ENCODE data around the gene LAMB1. TPM values are rescaled to one million over a fixed set of nuclear protein-coding genes. Genes with fewer than 3 reads are reported as not detected.
"Not testable (repeated sequence)": the region's sequence is repeated elsewhere in the genome, so short reads cannot be mapped to it uniquely, and the experiment has no call there.

Gene LAMB1
- total RNA-seq, 1 donor from 2014 or later, result not detected

DNA sequence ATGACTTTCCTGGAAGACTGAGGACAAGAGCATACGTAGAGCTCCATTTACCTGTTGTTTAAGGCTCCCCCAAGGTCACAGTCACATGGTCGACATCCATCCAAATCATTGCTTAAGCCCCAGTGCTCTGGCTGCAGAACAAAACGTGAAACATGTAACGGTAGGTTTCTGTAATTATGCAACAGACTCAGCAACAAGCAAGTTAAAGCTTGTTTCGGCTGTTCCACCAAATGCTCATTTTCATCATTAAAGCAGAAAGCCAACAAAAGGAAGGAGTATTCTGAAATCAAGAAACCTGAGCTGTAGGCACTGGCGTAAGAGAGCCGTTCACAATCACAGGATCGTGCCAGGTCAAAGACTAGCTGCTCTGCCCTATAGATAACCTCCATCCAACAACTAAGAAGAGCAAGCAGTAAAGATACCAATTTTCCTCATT lies 30.0 kb downstream of the LAMB1 start:
- intact Hi-C loops (cut with micrococcal nuclease), result no loop called here

- intact Hi-C loops (cut with micrococcal nuclease), result no loop called here
Measured at GRCh38 chr7:107972075-107972482, 30.9 kb downstream of the LAMB1 start.

- intact Hi-C loops (cut with micrococcal nuclease), result no loop called here
Measured at GRCh38 chr7:107971613-107972012, 31.3 kb downstream of the LAMB1 start.

DNA sequence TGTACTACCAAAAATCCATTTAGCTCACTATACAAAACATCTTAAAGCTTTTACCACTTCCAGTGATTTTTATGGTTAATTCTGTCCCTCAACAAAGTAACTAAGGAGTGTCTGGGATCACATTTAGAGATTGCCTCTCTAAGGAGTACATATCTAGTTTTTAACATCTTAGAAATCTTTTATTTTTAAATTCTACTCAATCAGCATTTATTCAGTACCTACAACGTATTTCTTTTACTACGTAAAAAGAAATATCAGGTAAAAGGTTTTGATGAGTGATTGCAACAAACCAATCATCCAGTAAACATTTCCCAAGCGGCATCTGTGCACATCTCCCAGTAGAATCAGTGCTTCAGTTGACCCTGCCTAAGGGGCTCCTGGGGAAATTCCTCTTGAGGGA lies 31.9 kb downstream of the LAMB1 start:
- intact Hi-C loops (cut with micrococcal nuclease), result no loop called here

GRCh38 chr7:107969856-107970255 lies 33.1 kb downstream of the LAMB1 start:
- intact Hi-C loops (cut with micrococcal nuclease), result no loop called here

GRCh38 chr7:107968449-107968848 lies 34.5 kb downstream of the LAMB1 start:
- intact Hi-C loops (cut with micrococcal nuclease), result no loop called here

GRCh38 chr7:107967420-107967819 lies 35.5 kb downstream of the LAMB1 start:
- intact Hi-C loops (cut with micrococcal nuclease), result no loop called here

DNA sequence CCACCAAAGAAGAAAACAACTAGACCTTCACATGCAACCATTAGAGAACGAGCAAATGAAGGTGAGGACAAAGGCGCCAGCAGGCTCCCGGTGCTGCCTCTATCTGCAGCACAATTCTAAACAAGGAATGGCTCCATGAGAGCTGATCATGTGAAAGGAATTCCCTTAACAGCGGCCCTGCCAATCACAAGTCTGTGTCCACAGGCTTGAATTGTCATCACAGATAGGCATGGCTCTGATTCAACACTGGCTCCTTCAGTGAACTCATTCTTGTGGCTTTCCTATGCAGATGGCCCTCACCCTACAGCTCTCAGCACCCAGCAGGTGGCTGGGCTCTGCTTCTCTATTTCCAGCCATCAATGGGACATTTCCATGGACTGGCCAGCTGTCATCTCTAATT lies 36.2 kb downstream of the LAMB1 start:
- intact Hi-C loops (cut with micrococcal nuclease), result no loop called here

DNA sequence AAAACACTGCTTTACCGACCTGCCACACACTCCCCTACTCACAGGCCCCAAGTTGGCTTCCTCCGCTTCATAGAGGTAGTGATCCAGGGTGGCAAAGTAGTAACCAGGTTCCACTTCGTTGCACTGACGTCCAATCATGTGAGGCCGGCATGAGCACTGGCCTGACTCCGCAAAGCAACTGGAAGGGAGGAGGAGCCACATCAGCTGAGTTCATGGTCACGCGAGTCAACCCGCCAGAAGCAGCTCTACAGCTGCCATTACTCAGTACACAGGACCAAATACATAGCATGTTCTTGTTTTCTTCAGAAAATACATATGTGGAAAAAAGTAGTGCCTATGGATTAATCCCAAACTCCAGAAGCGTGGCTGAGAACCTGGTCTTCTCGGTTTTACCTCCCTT lies 38.5 kb downstream of the LAMB1 start:
- intact Hi-C loops (cut with micrococcal nuclease), result no loop called here

GRCh38 chr7:107962817-107963216 lies 40.1 kb downstream of the LAMB1 start:
- intact Hi-C loops (cut with micrococcal nuclease), result no loop called here

- intact Hi-C loops (cut with micrococcal nuclease), result no loop called here
Measured at GRCh38 chr7:107961405-107961804, 41.6 kb downstream of the LAMB1 start.

DNA sequence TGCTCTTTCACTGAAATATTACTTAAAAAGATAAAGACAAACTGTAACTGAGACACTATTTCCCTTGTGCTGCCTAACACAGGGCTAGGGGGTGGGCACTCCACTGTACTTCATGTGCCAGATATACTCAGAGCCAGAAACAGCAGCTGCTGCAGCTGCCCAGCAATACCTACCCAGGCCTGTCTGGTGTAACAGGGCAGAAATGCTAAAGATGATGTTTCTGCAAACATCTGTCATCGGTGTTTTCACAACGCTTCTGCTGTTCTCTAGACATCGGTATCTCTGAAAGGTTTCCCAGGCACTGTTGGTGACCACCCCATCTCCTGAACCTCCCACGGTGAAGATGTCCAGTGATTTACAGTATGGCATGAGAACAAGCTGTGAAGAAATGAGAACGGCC lies 42.7 kb downstream of the LAMB1 start:
- intact Hi-C loops (cut with micrococcal nuclease), result no loop called here

DNA sequence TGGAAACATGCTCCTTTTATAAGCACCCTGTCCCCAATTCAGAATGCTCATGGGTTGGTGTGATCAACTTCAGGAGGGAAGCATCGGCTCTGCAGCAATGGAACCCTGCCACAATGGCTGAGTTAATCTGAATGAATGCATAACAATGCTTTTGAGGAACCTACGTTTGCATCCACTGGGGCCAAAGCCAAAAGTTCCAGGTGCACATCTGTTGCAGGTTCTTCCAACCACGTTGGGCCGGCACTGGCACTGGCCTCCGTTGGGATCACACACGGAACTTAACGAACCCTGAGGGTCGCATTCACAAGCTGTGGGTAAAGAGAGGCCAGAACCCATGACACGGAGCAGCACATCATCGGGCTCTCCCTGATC lies 43.4 kb downstream of the LAMB1 start:
- intact Hi-C loops (cut with micrococcal nuclease), result no loop called here

- intact Hi-C loops (cut with micrococcal nuclease), result no loop called here
Measured at GRCh38 chr7:107958764-107959526, 44.0 kb downstream of the LAMB1 start.

DNA sequence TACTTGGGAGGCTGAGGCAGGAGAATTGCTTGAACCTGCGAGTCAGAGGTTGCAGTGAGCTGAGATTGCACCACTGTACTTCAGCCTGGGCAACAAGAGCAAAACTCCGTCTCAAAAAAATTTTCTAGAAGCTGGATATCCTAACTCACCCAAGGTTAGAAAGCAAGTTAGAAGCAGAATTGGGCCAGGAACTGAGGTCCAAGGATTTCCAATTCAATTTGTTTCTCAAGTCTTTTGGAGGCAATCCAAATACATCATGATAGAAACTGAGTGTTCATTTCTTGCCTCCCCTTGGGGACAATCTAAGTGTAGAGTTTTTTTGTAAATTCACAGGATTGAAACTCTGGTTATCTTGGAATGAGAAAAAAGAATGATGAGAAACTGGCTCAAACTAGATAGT lies 45.5 kb downstream of the LAMB1 start:
- intact Hi-C loops (cut with micrococcal nuclease), result no loop called here

DNA sequence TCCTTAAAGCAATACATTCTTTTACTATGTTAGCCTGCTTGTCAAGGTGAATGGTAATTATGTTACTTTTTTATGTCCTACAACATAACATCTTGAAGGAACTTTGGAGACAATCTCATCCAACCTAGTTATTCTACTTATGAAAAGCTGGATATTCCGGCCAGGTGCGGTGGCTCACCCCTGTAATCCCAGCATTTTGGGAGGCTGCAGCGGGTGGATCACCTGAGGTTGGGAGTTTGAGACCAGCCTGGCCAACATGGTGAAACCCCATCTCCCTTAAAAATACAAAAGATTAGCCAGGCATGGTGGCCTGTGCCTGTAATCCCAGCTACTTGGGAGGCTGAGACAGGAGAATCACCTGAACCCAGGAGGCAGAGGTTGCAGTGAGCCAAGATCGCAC lies 46.0 kb downstream of the LAMB1 start:
- intact Hi-C loops (cut with micrococcal nuclease), result not testable (repeated sequence)

GRCh38 chr7:107955394-107955793 lies 47.6 kb downstream of the LAMB1 start:
- intact Hi-C loops (cut with micrococcal nuclease), result no loop called here

- intact Hi-C loops (cut with micrococcal nuclease), result no loop called here
Measured at GRCh38 chr7:107953924-107954303, 49.0 kb downstream of the LAMB1 start.

- intact Hi-C loops (cut with micrococcal nuclease), result no loop called here
Measured at GRCh38 chr7:107953265-107953923, 49.6 kb downstream of the LAMB1 start.

DNA sequence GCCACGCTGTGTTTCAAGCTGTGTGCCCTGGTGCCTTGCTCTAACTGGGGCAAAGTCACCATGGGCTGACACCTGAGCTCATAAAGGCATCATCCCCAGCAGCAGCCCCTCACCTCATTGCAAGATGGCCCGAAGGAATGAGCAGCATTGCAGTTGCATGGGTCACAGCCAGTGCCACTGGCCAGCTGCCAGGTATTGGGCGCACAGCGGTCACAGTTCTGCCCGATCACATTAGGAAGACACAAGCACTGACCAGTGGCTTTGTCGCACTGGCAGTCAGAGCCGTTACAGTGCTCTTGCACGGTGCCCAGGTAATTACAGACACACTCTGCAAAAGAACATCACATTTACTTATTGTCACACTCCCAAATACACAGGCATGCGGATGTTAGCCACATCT lies 51.1 kb downstream of the LAMB1 start:
- intact Hi-C loops (cut with micrococcal nuclease), result no loop called here

DNA sequence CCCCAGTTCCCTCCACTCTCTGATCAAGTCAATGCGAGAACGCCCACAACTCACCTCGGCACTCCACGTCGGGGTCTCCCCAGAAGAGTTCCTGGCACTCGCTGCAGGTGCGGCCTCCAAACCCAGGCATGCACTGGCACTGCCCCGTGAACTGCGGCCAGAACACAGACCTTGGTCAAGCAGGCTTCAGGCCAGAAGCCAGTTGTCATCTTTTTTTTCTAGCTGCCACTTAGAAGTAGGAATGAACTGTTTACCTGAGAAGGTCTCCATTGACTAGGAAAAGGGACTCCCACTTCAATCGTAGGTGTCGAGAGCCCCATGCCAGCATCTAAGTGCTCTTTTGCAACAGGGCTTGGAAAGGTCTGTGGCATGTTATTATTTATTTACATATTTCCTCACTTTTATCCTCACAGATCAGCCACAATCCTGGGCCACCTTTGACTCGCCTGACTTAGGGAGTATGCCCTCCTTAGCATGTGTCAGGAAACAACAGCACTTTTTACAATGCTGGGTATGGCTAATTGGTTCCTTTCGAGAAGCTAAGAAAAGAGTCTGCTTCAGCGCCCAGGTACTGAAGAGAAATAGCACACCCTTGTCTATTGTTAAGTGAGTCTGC lies 51.7 kb downstream of the LAMB1 start:
- intact Hi-C loops (cut with micrococcal nuclease), result no loop called here

DNA sequence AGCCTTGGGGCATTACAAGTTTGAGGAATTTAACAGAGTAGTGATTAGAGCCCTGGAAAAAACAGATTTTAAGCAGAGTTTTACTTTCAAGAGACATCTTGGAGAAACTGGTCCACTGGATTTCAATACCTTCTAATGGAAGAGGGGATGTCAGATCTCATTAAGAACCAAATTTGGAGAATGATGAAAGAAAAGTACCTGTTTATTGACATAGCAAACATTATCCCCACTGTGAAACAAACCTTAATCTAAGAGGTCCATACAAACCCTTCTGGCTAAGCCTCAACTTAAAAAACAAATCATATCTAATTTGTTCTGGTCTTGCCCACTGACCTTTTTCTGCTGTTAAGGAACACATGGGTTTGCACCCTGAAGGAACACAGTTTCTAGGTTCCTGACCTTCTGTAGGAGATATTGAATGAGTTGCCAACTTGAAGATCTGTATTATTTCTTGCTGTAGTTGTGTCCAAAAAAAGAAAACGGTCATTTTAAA lies 53.5 kb downstream of the LAMB1 start:
- intact Hi-C loops (cut with micrococcal nuclease), result no loop called here

Measured in T-helper 2 cell treated with Interferon-gamma antibody and Interleukin-4, amounts not matched to agents 100 ng/mL and 5 ng/mL, for 36 hours (primary cell).